Testis (tissue), 3 donors: ENCODE measurements around the gene ATG9A. TPM values are rescaled to one million over a fixed set of nuclear protein-coding genes. Genes with fewer than 3 reads are reported as not detected.

Experiments
- DNase-seq: peaks from one replicate; pipeline ENCODE4 v3.0.0-alpha.2; 2019
- H3K27ac ChIP-seq, 2 donors: fragments of 200-600 bp; sonication (generic); one replicate each; pipeline ENCODE4 v1.5.1; 2019
- H3K27me3 ChIP-seq: fragments of 200-600 bp; sonication (generic); one replicate; pipeline ENCODE4 v1.5.1; 2019
- H3K36me3 ChIP-seq: fragments of 200-600 bp; sonication (generic); one replicate; pipeline ENCODE4 v1.5.1; 2017; ENCODE audit warnings: low read depth; ENCODE audit errors: missing control alignments
- H3K4me1 ChIP-seq: fragments of 200-600 bp; sonication (generic); one replicate; pipeline ENCODE4 v1.5.1; 2019
- H3K4me3 ChIP-seq, 2 donors: fragments of 200-600 bp; sonication (generic); one replicate each; pipeline ENCODE4 v1.5.1; 2017 to 2019
- H3K9me3 ChIP-seq: fragments of 200-600 bp; sonication (generic); one replicate; pipeline ENCODE4 v1.5.1; 2017
- POLR2A ChIP-seq: fragments of 450-650 bp; IDR thresholded peaks from one replicate; pipeline ENCODE4 v1.6.1; 2017; ENCODE audit warnings: antibody characterized with exemption, mild to moderate bottlenecking, moderate library complexity
- WGBS, 2 donors: methylation state at CpG; one replicate each; pipeline ENCODE4 v1.1.5; 2018; 5-methylcytosine and 5-hydroxymethylcytosine counted together
- intact Hi-C: fragments of 100-400 bp; cut with DNase I; formaldehyde crosslinking; loops from one replicate; pipeline ENCODE4 v1.15.1; 2023; ENCODE audit warnings: low total_unique reads
- polyA plus RNA-seq: library from polyadenylated mRNA; stranded (reverse); fragments of 350-450 nt; fragmentation: Illumina TruSeq; extraction: RNeasy Lipid Tissue Mini Kit (QIAGEN cat#74804); gene quantifications from one replicate; pipeline ENCODE4 v1.2.3, GENCODE V29; 2014; ENCODE audit warnings: low read depth, low replicate concordance; ENCODE audit not compliant: insufficient read depth
- total RNA-seq, 2 donors: library from RNA; depleted of rRNA; stranded (reverse); fragments of >200 nt; gene quantifications; one replicate each; pipeline ENCODE4 v1.2.3, GENCODE V29; 2016
- TF ChIP-seq, protein P1 (sequence below), 3 experiments: fragments of 450-650 bp in 2 of 3; fragments of 200-600 bp in 1 of 3; sonication (generic) in 1 of 3; IDR thresholded peaks; one replicate each; pipeline ENCODE4 v1.5.1; 2016 to 2019; ENCODE audit warnings: antibody characterized with exemption in 3 of 3, mild to moderate bottlenecking in 2 of 3, moderate library complexity in 1 of 3

Gene ATG9A
- total and polyA plus RNA-seq, 3 donors from 2014 or later, result 115 to 207 (median 125) TPM

DNA sequence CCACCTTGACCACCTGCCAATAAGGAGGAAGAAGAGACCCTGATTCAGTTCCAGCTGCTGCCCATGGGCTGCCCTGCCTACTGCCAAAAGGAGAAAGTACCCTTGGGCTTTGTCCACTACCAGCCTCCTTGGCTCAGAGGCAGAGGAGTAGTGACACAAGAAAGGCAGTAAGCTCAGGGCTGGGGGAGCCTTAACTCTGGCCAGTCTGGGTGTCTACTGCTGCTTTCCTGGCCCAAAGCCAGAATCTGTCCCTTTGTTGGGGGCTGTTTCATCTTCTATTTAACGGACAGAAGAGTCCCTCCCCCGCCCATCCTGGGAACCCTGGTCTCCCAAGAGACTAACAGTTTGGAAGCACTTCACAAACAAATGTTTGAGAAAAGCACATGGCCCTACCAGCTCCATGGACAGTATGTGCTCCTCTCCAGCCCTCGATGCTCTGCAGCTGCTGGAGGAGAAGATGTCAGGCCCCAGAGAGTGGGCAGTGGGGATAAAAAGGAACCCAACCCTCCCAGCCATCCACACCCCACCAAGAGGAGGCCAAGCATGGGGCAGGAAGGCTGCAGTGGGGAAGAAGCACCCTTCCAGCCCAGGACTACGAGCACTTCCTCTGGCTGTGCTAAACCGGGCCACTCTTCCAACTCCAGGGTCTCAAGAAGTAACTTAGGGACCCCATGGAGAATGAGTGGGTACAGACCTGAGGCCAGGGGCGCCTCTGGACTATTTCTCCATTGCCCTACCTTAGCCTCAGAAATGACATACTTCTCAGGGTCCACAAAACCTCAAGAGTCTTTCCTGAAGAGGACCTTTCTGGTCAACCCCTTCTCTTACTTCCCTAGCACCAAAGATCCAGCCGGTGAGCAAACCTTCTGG, 1.2 kb downstream of the ATG9A start:
- intact Hi-C loops, result no loop called here
- Histone ChIP-seq H3K4me3 (peak overlapping the region; percentile 85 to 87), H3K9me3 (no peaks in the 10 kb centered on the region), H3K27me3 (no peaks in the 10 kb centered on the region), H3K36me3 (no peaks in the 10 kb centered on the region), H3K27ac (peak overlapping the region; percentile 95 to 97), H3K4me1 (peaks cover 16% of the 10 kb centered on the region)
- 36 to 37% methylated on average over 6 to 7 of the region's 7 CpGs for WGBS, 2 donors
- no peak for DNase-seq
- no peak for TF ChIP-seq POLR2A
- TF ChIP-seq, protein P1, sequence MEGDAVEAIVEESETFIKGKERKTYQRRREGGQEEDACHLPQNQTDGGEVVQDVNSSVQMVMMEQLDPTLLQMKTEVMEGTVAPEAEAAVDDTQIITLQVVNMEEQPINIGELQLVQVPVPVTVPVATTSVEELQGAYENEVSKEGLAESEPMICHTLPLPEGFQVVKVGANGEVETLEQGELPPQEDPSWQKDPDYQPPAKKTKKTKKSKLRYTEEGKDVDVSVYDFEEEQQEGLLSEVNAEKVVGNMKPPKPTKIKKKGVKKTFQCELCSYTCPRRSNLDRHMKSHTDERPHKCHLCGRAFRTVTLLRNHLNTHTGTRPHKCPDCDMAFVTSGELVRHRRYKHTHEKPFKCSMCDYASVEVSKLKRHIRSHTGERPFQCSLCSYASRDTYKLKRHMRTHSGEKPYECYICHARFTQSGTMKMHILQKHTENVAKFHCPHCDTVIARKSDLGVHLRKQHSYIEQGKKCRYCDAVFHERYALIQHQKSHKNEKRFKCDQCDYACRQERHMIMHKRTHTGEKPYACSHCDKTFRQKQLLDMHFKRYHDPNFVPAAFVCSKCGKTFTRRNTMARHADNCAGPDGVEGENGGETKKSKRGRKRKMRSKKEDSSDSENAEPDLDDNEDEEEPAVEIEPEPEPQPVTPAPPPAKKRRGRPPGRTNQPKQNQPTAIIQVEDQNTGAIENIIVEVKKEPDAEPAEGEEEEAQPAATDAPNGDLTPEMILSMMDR (IDR thresholded peaks at IDR 0.05), result no peak

DNA sequence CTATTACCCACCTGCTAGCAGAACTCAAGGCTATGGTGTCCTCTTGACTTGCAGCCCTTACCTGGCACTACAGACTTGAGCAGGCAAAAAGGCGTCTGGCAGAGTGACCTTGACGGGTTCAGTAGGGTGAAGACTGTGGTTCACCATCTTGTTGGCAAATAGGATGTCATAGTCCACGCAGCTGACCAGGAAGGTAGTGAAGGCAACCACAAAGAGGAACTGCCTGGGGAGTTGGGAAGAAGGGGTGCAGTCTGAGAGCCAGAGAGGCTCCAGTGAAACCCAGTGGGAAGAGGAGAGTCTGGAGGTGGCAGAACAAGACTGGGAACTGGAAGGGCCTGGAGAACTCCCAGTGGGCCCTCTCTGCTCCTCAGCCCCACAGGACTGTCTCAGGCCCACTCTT, 4.1 kb downstream of the ATG9A start:
- Histone ChIP-seq H3K36me3 (no peaks in the 10 kb centered on the region), H3K27me3 (no peaks in the 10 kb centered on the region), H3K4me3 (no peak overlapping the region), H3K9me3 (no peaks in the 10 kb centered on the region), H3K4me1 (peaks cover 12% of the 10 kb centered on the region), H3K27ac (no peak overlapping the region)
- intact Hi-C loops, result no loop called here
- TF ChIP-seq POLR2A, result no peak
- TF ChIP-seq, protein P1 (IDR thresholded peaks at IDR 0.05), result no peak
- DNase-seq, result no peak
- 83 to 90% methylated on average over 3 of the region's 3 CpGs for WGBS, 2 donors

DNA sequence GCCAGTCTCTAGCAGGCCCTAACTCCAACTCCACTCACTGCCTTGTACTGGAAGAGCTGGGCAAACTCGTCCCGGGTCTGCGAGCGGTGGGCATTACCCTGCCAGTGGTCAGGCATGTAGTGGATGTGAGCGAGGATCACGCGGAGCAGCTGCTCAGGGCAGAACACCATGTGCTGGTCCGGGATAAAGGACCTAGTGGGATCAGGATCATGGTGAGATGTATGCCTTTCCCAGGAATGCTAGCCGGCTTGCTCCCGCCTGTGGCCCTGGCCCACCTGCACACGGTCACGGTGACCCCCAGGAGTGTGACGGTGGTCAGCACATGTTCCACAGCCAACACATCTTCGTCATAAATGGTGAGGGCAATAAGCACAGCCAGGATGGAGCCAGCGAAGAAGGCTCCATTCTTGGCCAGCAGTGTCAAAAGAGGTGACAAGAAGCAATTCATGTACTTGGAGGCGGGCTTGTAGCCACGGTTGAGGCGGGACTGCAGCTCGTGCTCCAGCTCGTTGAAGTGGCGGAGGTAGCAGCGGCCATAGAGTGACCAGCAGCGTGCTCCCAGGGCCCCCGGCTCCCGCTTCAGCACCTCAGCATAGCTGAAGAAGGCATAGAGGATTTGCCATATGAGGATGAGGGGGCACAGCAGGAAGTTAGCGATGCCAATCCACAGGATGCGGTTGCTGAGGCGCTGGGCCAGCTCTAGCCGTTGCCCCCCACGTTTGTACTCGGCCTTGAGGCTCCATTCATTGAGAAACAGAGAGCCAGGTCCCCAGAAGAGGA, 5.4 kb downstream of the ATG9A start:
- H3K36me3 ChIP-seq, result no peaks in the 10 kb centered on the region
- no peak for DNase-seq
- intact Hi-C loops, result no loop called here
- H3K27me3 ChIP-seq, result no peaks in the 10 kb centered on the region
- TF ChIP-seq, protein P1 (IDR thresholded peaks at IDR 0.05), result no peak
- no peak for TF ChIP-seq POLR2A
- H3K27ac ChIP-seq, result no peak overlapping the region
- H3K4me1 ChIP-seq, result peaks cover 18% of the 10 kb centered on the region
- 93 to 94% methylated on average over 29 to 31 of the region's 31 CpGs for WGBS, 2 donors
- no peak overlapping the region for H3K4me3 ChIP-seq
- H3K9me3 ChIP-seq, result no peaks in the 10 kb centered on the region

DNA sequence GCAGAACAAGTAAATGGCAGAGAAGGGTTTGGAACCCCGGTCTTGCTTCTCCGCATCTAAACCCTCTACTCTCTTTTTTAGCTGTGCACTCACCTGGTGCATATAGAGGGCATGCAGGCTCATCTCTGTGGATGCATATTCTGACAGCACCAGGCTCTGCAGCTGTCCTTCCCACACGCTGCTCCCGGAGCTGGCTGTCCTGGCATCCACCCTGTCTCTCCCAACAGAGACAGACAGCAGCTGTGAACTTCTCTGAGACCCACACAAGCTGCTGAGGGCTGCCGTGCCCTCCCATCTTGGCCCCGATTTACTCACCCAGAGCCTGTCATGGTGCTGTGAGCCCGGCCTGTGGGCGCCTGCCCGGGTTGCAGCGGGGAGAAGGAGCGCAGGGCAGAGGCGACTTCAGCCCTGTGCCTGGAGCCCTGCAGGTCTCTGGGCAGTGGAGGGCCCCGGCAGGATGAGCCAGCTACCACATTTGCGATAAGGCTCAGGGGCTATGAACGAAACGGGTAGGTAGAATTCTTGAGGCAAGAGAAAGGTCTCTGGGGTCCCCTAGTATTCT, 7.4 kb downstream of the ATG9A start:
- H3K27ac ChIP-seq, result no peak overlapping the region
- 87 to 93% methylated on average over 10 to 16 of the region's 16 CpGs for WGBS, 2 donors
- intact Hi-C loops, result no loop called here

More for the DNA sequence above, 7.4 kb downstream of the ATG9A start:
- TF ChIP-seq POLR2A, result no peak
- TF ChIP-seq, protein P1 (IDR thresholded peaks at IDR 0.05), result no peak
- Histone ChIP-seq H3K27me3 (no peaks in the 10 kb centered on the region), H3K4me1 (peaks cover 26% of the 10 kb centered on the region), H3K36me3 (no peaks in the 10 kb centered on the region), H3K4me3 (no peak overlapping the region), H3K9me3 (no peaks in the 10 kb centered on the region)
- no peak for DNase-seq
